ENCODE measurements around the gene SRMS.
"Not testable (repeated sequence)": the region's sequence is repeated elsewhere in the genome, so short reads cannot be mapped to it uniquely, and the experiment has no call there.

The SRMS gene

DNA sequence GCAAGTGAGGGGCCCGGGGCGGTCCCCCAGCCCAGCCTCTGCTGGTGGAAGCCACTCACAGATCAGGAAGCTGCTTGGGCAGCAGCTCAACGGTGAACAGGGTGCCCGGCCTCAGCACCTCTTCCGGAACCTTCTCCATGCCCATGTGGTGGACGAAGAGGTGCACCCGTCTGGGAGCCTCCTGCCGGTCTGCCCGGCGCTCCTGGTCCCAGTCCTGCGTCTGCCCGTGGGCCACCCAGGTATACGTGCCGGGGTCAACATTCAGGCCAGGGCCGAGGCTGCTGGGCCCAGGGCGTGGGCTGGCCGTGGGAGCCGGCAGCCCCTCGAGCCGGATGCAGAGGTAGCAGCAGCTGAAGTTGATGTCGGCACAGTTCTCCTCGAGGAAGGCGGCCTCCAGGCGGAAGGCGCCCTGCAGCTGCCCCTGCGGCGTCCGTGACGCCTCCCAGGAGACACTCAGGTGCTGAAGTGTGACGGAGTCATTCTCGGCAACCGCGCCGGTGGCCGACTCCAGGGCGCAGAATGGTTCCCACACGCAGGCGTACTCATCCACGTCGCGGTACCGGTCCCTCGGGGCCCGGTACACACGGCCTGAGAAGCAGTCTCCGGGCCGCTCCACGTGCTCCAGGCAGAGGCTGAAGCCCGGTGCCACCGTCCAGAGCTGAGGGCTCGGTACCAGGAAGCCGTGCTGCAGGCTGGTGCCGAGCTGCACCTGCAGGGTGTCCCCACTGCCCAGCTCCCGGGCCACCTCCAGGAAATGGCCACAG lies 15.1 kb upstream of the SRMS start:
- no peaks in the 10 kb centered on the region for H3K9me3 Mint-ChIP-seq
- H3K27ac Mint-ChIP-seq: no peak overlapping the region
- no peak for DNase-seq
- H3K27me3 Mint-ChIP-seq: no peaks in the 10 kb centered on the region
- no peak for ATAC-seq
- H3K4me1 Mint-ChIP-seq: peaks cover 14% of the 10 kb centered on the region
- H3K4me3 Mint-ChIP-seq: no peak overlapping the region

DNA sequence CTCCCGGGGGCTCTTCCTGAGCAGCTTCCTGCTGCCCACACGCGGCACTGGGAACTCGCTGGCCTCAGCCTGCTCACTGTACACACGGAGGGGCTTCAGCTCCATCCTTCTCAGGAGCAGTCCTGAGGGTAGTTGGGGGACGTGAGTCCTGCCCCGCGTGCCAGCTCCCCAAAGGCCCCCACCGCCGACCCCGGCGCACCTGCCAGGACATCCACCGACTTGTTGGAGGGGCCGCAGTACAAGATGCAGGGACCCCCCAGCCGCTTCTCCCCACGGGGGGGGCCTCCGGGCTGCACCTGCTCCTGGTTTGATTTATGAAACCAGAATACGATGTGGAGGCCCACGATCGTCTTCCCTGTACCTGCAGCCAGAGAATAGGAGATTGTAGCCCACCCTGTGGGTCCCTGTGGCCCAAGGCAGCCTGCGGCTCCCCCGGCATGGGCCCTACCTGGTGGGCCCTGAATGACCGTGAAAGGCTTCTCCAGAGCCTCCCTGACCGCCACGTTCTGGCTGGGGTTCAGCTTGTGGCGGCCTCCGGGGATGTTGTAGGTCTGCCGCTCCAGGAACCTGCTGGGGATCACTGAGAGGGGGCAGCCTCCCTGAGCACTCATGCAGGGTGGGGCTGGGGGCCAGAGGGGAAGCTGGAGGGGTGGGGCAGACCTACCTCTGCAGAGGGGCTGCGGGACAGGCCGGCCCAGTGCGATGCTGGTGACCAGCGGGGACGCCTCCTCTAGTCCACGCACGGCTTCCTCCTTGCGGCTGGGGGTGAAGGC lies 14.3 kb upstream of the SRMS start:
- Mint-ChIP-seq H3K4me3 (no peak overlapping the region), H3K27ac (no peak overlapping the region), H3K9me3 (no peaks in the 10 kb centered on the region), H3K27me3 (no peaks in the 10 kb centered on the region), H3K4me1 (peaks cover 6% of the 10 kb centered on the region)
- no peak for DNase-seq
- no peak for ATAC-seq

DNA sequence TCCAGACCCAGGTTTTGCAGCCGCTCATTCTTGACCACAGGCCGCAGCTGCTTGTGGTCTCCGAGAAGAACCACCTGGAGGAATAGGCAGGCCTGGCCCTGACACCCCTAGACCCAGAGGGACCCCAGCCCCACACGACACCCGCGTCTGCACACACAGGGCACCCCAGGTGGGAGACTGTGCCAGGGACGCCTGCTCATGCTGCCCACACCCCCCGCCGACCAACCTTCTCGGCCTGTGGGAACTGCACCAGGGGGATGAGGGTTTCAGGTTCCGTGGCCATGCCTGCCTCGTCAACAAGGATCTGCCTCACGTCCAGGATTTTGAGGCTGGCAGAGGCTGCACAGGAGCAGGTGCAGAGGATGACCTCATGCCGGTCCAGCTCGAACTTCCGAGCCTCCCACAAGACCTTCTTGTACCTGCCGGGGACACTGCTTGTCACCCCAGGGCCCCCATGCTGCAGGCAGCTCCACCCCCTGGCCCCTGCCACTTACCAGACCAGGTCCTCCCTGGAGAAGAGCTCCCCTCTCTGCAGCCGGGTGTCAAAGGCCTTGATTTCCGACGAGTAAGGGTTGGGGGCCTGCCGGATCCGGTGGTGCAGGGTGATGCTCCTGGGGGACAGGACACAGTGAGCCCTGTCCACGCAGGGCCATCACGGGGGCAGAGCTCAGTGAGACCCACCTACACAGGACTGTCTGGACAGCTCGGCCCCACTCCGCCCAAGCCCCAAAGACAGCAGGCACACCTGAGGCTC lies 13.5 kb upstream of the SRMS start:
- no peak for DNase-seq
- Mint-ChIP-seq H3K4me1 (peaks cover 5% of the 10 kb centered on the region), H3K9me3 (no peaks in the 10 kb centered on the region), H3K27me3 (no peaks in the 10 kb centered on the region), H3K27ac (no peak overlapping the region), H3K4me3 (no peak overlapping the region)
- ATAC-seq: no peak

DNA sequence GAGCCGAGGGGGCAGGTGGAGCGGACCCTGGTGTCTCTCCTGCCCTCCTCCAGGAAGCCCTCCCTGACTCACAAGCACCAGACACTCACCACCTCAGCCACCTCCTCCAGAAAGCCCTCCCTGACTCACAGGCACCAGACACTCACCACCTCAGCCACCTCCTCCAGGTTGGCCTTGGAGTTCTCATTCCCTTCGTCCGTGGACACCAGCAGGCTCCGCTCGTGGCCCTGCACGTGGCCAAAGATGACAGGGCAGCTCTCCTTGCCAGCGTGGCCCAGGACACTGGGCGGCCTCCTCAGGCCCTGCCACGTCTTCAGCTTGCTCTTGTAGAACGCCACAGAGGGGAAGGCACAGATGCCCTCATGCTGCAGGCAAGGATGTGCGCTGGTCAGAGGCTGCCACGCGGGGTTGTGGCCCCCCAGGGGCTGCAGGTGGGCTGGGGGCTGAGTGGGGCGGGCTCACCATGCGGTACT lies 12.8 kb upstream of the SRMS start:
- Mint-ChIP-seq H3K4me3 (no peak overlapping the region), H3K4me1 (peaks cover 5% of the 10 kb centered on the region), H3K27ac (no peak overlapping the region), H3K27me3 (no peaks in the 10 kb centered on the region), H3K9me3 (no peaks in the 10 kb centered on the region)
- DNase-seq (no peak), ATAC-seq (no peak)

DNA sequence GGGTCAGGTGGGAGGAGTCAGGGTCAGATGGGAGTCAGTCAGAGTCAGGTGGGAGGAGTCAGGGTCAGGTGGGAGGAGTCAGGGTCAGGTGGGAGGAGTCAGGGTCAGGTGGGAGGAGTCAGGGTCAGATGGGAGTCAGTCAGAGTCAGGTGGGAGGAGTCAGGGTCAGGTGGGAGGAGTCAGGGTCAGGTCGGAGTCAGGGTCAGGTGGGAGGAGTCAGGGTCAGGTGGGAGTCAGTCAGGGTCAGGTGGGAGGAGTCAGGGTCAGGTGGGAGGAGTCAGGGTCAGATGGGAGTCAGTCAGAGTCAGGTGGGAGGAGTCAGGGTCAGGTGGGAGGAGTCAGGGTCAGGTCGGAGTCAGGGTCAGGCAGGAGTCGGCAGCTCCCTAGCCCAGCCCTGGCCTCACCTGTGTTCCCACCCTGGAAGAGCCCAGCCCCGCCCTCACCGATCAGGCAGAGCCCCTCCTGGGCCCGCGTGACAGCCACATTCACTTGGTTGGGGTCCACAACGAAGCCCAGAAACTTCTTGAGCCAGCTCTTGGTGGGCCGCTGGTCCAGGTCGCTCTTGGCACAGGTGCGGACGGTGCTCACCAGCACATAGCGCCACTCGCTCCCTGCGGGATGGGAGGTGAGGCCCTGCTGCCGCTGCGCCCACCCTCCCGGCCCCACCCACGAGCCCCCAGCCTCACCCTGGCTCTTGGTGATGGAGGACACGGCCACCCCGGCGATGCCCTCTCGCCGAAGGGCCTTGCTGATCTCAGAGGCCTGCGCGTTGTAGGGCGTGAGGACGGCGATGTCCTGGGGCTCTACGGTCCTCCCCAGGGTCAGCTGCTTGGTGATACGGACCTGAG lies 12.2 kb upstream of the SRMS start:
- H3K4me1 Mint-ChIP-seq, H3K27ac Mint-ChIP-seq, ATAC-seq, H3K9me3 Mint-ChIP-seq, H3K27me3 Mint-ChIP-seq, DNase-seq, H3K4me3 Mint-ChIP-seq: not testable (repeated sequence)

DNA sequence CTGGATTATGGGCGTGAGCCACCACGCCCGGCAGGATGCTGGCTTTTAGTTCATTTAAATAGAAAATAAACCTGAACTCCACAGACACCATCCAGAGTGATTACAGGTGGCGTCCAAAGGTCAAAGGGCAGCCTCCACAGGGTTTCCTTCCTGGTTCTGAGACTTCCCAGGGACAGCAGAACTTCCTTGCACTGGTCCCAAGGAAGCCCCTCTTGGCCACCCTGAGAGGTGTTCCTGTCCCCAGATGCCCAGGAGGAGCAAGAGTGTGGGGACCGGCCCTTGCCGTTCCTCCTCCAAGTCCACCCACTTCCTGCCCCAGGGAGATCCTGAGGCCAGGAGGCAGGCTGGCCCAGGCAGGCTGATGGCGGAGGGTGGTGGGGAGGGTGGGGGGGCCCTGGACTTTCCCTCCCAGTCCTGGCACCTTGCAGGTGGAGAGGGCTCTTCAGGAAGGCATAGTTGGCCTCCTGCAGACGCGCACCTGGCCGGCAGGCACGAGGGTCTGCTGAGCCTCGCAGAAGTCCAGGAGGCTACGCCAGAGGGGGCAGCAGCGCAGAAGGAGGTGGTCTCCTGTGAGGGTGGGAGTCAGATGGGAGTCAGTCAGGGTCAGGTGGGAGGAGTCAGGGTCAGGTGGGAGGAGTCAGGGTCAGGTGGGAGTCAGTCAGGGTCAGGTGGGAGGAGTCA lies 11.4 kb upstream of the SRMS start:
- Mint-ChIP-seq H3K27me3 (no peaks in the 10 kb centered on the region), H3K4me3 (no peak overlapping the region), H3K4me1 (peaks cover 15% of the 10 kb centered on the region), H3K27ac (no peak overlapping the region), H3K9me3 (no peaks in the 10 kb centered on the region)
- DNase-seq: no peak
- no peak for ATAC-seq

DNA sequence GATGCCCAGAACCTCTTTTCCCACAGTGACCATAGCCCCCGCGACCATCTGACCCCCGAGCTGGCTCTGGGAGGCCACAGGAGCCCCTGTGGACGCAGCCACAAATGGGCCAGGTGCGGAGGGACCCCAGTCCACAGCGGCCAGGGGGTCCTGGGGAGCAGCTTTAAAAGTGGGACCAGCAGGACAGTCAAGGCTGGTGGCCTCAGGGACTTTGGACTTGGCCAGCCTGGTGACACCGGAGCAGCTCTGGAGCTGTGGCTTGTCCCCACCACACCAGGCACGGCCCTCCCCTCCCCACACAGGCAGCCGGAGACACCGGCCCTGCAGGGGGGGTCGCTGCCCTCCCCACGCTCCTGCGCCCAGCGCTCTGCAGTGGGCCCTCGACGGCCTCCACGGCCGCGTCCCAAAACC lies 9.9 kb upstream of the SRMS start:
- Mint-ChIP-seq H3K4me3 (no peak overlapping the region), H3K4me1 (peaks cover 26% of the 10 kb centered on the region), H3K27me3 (no peaks in the 10 kb centered on the region), H3K9me3 (no peaks in the 10 kb centered on the region), H3K27ac (no peak overlapping the region)
- DNase-seq (no peak), ATAC-seq (no peak)

DNA sequence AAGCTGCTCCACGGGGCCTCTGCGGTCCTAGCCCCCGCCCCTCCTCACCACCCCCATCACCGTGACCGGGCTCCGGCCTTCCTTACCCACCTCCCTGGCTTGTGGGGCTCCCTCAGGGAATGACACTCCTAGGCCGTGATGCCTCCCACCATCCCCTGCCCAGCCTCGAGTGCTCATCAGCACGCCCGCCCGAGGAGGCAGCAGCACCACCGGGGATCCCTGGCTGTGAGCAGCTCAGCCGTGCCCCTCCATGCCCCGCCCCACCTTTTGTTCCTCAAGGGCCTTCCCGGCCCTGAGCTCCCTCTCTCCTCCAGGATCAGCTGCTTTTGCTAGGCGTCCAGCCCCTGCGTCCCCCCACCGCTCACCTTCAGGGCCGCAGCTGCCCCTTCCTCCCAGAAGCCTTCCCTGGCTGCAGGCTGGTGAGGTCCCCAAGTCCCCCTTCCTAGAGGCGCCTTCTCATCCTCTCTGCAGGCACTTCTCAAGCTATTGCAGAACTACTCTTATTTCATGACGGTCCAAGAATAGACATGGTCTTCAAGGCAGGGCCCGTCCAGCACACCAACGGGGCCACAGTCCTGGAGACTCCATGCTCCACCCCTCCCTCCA lies 9.4 kb upstream of the SRMS start:
- ATAC-seq (no peak), DNase-seq (no peak)
- Mint-ChIP-seq H3K27me3 (no peaks in the 10 kb centered on the region), H3K27ac (no peak overlapping the region), H3K9me3 (no peaks in the 10 kb centered on the region), H3K4me3 (no peak overlapping the region), H3K4me1 (peaks cover 31% of the 10 kb centered on the region)

DNA sequence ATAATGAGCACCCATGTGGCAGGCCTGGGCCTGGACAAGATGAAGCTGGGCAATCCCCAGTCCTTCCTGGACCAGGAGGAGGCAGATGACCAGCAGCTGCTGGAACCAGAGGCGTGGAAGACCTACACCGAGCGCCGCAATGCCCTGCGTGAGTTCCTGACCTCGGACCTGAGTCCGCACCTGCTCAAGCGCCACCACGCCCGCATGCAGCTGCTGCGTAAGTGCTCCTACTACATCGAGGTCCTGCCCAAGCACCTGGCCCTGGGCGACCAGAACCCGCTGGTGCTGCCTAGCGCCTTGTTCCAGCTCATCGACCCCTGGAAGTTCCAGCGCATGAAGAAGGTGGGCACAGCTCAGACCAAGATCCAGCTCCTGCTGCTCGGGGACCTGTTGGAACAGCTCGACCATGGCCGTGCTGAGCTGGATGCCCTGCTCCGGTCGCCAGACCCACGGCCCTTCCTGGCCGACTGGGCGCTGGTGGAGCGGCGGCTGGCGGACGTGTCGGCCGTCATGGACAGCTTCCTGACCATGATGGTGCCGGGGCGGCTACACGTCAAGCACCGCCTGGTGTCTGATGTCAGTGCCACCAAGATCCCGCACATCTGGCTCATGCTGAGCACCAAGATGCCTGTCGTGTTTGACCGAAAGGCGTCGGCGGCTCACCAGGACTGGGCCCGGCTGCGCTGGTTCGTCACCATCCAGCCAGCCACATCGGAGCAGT lies 8.3 kb upstream of the SRMS start:
- no peak for DNase-seq
- peaks cover 5% of the 10 kb centered on the region for H3K27me3 Mint-ChIP-seq
- H3K9me3 Mint-ChIP-seq: no peaks in the 10 kb centered on the region
- no peak overlapping the region for H3K4me3 Mint-ChIP-seq
- H3K27ac Mint-ChIP-seq: no peak overlapping the region
- peaks cover 33% of the 10 kb centered on the region for H3K4me1 Mint-ChIP-seq
- ATAC-seq: no peak

DNA sequence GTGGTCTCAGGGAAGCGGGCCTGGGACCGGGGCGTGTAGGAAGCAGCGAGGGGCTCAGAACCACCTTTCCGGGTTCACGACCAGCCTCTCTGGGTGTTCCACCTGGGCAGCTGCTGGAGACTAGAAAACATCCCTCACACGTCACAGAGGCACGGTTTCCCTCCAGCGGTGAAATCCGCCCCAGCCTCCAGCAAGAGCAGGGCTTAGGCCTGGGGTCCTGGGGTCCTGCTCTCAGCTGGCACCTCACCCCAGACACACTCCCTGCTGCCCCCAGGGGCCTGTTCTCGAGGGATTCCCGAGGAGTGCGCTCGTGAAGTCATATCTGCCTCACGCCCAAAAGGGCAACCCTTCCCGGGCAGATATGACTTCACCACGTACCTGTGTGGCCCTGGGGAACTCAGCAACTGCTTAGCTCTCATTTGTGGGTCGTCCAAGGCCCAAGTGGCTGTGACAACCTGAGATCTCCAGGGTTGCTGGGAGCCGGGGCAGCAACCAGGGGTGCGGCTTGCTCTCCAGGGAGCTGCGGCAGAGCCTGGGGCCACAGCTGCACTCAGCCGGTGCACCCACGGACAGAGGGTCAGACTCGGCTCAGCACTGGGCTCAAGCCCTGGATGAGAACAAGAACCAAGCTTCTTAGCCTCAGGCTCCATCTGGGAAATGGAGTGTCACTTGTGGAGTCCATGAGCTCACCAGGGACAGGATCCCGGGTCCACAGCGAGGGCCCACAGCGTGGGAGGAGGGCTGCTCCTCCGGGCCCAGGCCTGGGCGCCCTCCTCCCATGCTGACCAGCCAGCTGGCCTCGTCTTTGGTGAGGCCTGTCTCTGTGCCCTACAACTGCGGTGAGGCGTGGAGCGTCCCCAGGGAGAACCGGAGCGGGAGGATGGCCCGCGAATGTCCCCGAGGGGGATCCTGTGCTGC lies 7.1 kb upstream of the SRMS start:
- Mint-ChIP-seq H3K4me1 (peaks cover 36% of the 10 kb centered on the region), H3K27me3 (peaks cover 17% of the 10 kb centered on the region), H3K9me3 (no peaks in the 10 kb centered on the region), H3K27ac (peak overlapping the region in 1 of 2 donors; percentile 59), H3K4me3 (peak overlapping the region; percentile 60 to 85)
- DNase-seq: peak in 1 of 2 donors; percentile 33
- ATAC-seq: no peak

DNA sequence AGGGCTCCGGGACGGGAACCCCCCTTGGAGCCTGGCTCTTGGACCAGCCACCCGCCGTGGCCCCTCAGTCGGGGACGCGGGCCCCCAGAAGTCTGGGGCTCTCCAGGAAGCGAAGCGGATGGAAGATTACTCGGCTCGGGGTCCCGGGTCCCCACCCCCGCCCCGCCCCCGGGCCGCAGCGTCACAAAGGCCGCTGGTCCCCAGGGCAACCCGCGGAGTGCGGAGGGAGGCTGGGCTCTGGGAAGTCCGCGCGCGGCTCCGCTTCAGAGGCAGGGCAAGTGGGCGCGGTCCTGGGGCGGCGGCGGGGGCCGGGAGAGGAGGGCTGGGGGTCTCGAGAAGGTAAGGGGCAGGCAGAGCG lies 6.4 kb upstream of the SRMS start, which contains the start of gene FNDC11:
Gene FNDC11 (plus strand): TSS at position 227 of the 358 bp plus-strand sequence. CDS start 1,505 bp downstream, outside the sequence.
- Mint-ChIP-seq H3K27ac (peak within 1 kb of the TSS in 1 of 2 donors; percentile 59), H3K27me3 (peaks cover 24% of the 10 kb centered on the region), H3K4me1 (peaks cover 41% of the 10 kb centered on the region), H3K9me3 (no peaks in the 10 kb centered on the region), H3K4me3 (peak within 1 kb of the TSS; percentile 60 to 85)
- DNase-seq (no peak), ATAC-seq (peak; percentile 36)

DNA sequence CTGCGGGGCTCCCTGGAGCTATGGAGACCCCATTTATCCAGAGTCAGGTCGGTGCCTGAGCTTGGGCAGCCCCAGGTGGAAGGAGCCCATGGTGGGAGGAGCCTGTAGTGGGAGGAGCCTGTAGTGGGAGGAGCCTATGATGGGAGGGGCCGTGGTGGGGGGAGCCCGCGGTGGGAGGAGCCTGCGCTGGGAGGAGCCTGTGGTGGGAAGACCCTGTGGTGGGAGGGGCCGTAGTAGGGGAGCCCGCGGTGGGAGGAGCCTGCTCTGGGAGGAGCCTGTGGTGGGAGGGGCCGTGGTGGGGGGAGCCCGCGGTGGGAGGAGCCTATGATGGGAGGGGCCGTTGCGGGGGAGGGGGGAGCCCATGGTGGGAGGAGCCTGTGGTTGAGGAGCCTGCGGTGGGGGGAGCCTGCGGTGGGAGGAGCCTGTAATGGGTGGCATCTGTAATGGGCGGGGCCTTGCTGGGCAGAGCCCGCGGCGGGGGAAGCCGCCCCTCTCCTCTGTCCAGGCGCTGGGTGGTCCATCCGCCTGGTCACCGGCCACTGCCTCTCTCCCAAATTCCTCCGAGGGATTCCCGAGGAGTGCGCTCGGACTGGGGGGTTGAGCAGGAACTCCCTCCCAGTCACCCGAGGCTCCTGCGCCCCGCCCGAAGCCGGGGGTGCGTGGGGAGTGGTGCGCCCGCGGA lies 5.8 kb upstream of the SRMS start:
- Mint-ChIP-seq H3K9me3 (no peaks in the 10 kb centered on the region), H3K4me3 (peak overlapping the region; percentile 60 to 85), H3K27me3 (peaks cover 29% of the 10 kb centered on the region), H3K27ac (peak overlapping the region in 1 of 2 donors; percentile 48), H3K4me1 (peaks cover 41% of the 10 kb centered on the region)
- DNase-seq (peak; percentile 91 to 98), ATAC-seq (peak; percentile 71)

Measured in stimulated activated naive CD8-positive, alpha-beta T cell treated with anti-CD3 and anti-CD28 coated beads, Interleukin-15, amount 100 ng/mL, for 72 hours (primary cell).